OCI-LY7 (cell line): ENCODE measurements around the gene SFPQ. TPM values are rescaled to one million over a fixed set of nuclear protein-coding genes. Genes with fewer than 3 reads are reported as not detected.

Source experiments
- BruUV-seq: library from RNA; stranded (reverse); fragments of 400-500 nt; replicated peaks from 2 replicates; lab custom pipeline; 2021; lab: Mats Ljungman, UMichigan
- CTCF ChIA-PET: fragments of 300-600 bp; sonication (Branson Sonifier 250); formaldehyde crosslinking; loops from one replicate; lab custom pipeline; 2022; ENCODE audit warnings: antibody characterized with exemption; ENCODE audit not compliant: unreplicated experiment; lab: Charles Lee
- POLR2A ChIA-PET: fragments of 300-600 bp; sonication (Branson Sonifier 250); formaldehyde crosslinking; loops from one replicate; lab custom pipeline; 2022; ENCODE audit warnings: antibody characterized with exemption; lab: Charles Lee
- DNase-seq: peaks from one replicate; pipeline ENCODE4 v3.0.0-alpha.2; 2015; ENCODE audit warnings: low spot score
- H2AFZ ChIP-seq: fragments of 200-600 bp; sonication (generic), shearing (Covaris generic); 2 replicates; pipeline ENCODE4 v1.6.1; 2014; ENCODE audit warnings: mild to moderate bottlenecking, antibody characterized with exemption, low read length, moderate library complexity
- H3K27ac ChIP-seq: fragments of 200-600 bp; sonication (generic); 2 replicates; pipeline ENCODE4 v1.5.1; 2014; ENCODE audit warnings: mixed run types, low read depth, mild to moderate bottlenecking, moderate library complexity, low read length, inconsistent platforms; ENCODE audit not compliant: poor library complexity, severe bottlenecking
- H3K36me3 ChIP-seq: fragments of 200-600 bp; sonication (generic); 2 replicates; pipeline ENCODE4 v1.6.1; 2014; ENCODE audit warnings: mild to moderate bottlenecking, antibody characterized with exemption, low read length, moderate library complexity, mixed read lengths; ENCODE audit not compliant: insufficient read depth
- H3K4me1 ChIP-seq: fragments of 200-600 bp; sonication (generic); 2 replicates; pipeline ENCODE4 v1.5.1; 2014; ENCODE audit warnings: mild to moderate bottlenecking, low read length; ENCODE audit not compliant: insufficient read depth, poor library complexity, severe bottlenecking
- H3K4me2 ChIP-seq: fragments of 200-600 bp; sonication (generic); 2 replicates; pipeline ENCODE4 v1.6.1; 2014; ENCODE audit warnings: mild to moderate bottlenecking, low read length
- H3K4me3 ChIP-seq: fragments of 200-600 bp; sonication (generic); 2 replicates; pipeline ENCODE4 v1.5.1; 2014; ENCODE audit warnings: mild to moderate bottlenecking, low read depth, low read length; ENCODE audit not compliant: poor library complexity, severe bottlenecking
- H3K79me2 ChIP-seq: fragments of 200-600 bp; sonication (generic); 2 replicates; pipeline ENCODE4 v1.6.1; 2016; ENCODE audit warnings: low read depth, mild to moderate bottlenecking, low read length, moderate library complexity, mixed read lengths; ENCODE audit not compliant: insufficient read depth
- H3K9me2 ChIP-seq: fragments of 200-600 bp; sonication (generic); 2 replicates; pipeline ENCODE4 v1.6.1; 2016; ENCODE audit warnings: mild to moderate bottlenecking, low read length, mixed read lengths; ENCODE audit not compliant: insufficient read depth
- H3K9me3 ChIP-seq: fragments of 200-600 bp; sonication (generic); 2 replicates; pipeline ENCODE4 v1.6.1; 2014; ENCODE audit warnings: mild to moderate bottlenecking, mixed run types, low read length, mixed read lengths
- H4K20me1 ChIP-seq: fragments of 200-600 bp; sonication (generic); 2 replicates; pipeline ENCODE4 v1.6.1; 2014; ENCODE audit warnings: mild to moderate bottlenecking, antibody characterized with exemption, low read length, moderate library complexity, mixed read lengths; ENCODE audit not compliant: insufficient read depth
- CTCF ChIP-seq: fragments of 200-600 bp; sonication (generic); conservative IDR thresholded peaks from 2 replicates; pipeline ENCODE4 v1.5.1; 2014; ENCODE audit warnings: mild to moderate bottlenecking, antibody characterized with exemption, low read length, moderate library complexity, mixed read lengths
- EZH2phosphoT487 ChIP-seq: fragments of 200-600 bp; sonication (generic); IDR thresholded peaks from 2 replicates; pipeline ENCODE4 v1.6.1; 2018; ENCODE audit warnings: low read depth, borderline replicate concordance, mild to moderate bottlenecking, mixed run types, antibody characterized with exemption, low read length, moderate library complexity, mixed read lengths
- intact Hi-C: fragments of 100-400 bp; cut with micrococcal nuclease; formaldehyde crosslinking; loops from one replicate; pipeline ENCODE4 v1.10.0; 2022; ENCODE audit not compliant: unreplicated experiment
- total RNA-seq, 2 experiments: library from RNA; depleted of rRNA in 1 of 2; stranded (reverse); fragments of >200 nt in 1 of 2; shearing (Covaris generic) in 1 of 2; gene quantifications; 2 replicates each; pipeline ENCODE4 v1.2.3, GENCODE V29; 2014 to 2022

Gene SFPQ
- total RNA-seq, 2 experiments from 2014 or later, result 395 to 532 TPM

DNA sequence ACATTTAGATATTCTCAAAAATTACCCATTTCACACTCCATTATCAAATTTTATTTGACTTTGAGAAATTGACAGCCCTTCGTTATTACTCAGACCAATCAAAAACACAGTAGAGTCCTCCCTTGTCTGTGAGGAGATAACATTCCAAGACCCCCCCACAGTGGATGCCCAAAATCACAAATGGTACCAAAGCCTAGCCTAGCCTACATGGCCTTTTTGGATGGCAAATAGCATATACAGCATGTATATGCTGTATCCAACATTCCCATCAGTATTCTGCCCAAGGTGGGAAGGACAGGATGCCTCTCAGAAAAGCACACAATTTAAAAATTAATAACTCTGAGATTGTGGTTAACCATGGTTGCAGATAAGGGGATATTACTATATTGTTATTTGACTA is 17.3 kb downstream of the SFPQ start:
- peaks cover 3% of the 10 kb centered on the region for H3K4me1 ChIP-seq
- CTCF ChIA-PET, result no interaction called here
- H3K4me2 ChIP-seq, result no peak overlapping the region
- POLR2A ChIA-PET, result no interaction called here
- H3K4me3 ChIP-seq, result no peak overlapping the region
- H3K27ac ChIP-seq, result no peak overlapping the region
- TF ChIP-seq CTCF (no peak), EZH2phosphoT487 (no peak)
- no peak overlapping the region for H2AFZ ChIP-seq
- BruUV-seq, result no TSS peak
- peaks cover 63% of the 10 kb centered on the region for H3K36me3 ChIP-seq
- no peaks in the 10 kb centered on the region for H3K9me2 ChIP-seq
- DNase-seq, result no peak
- intact Hi-C loops, result no loop called here
- no peaks in the 10 kb centered on the region for H3K9me3 ChIP-seq
- H4K20me1 ChIP-seq, result peaks cover 32% of the 10 kb centered on the region
- H3K79me2 ChIP-seq, result peaks cover 17% of the 10 kb centered on the region; the same call in 1 of the 2 replicates

- Histone ChIP-seq H3K4me3 (no peak overlapping the region), H3K9me3 (no peaks in the 10 kb centered on the region), H3K79me2 (peaks cover 13% of the 10 kb centered on the region; the same call in 1 of the 2 replicates), H2AFZ (no peak overlapping the region), H3K4me2 (no peak overlapping the region), H3K27ac (no peak overlapping the region), H3K9me2 (no peaks in the 10 kb centered on the region), H4K20me1 (peaks cover 27% of the 10 kb centered on the region), H3K36me3 (peaks cover 59% of the 10 kb centered on the region), H3K4me1 (peaks cover 3% of the 10 kb centered on the region)
- no peak for DNase-seq
- CTCF ChIA-PET, result no interaction called here
- intact Hi-C loops, result no loop called here
- BruUV-seq, result no TSS peak
- TF ChIP-seq EZH2phosphoT487 (no peak), CTCF (no peak)
- POLR2A ChIA-PET, result interaction anchor here (0.5 kb wide), 1 partner anchor 9 kb away, joined by 3 read pairs; no protein-coding TSS in a partner anchor
These were observed 17.8 kb downstream of the SFPQ start for GRCh38 chr1:35175098-35175576.

- TF ChIP-seq EZH2phosphoT487 (no peak), CTCF (no peak)
- H3K4me1 ChIP-seq, result no peaks in the 10 kb centered on the region
- peaks cover 17% of the 10 kb centered on the region for H4K20me1 ChIP-seq
- peaks cover 3% of the 10 kb centered on the region; the same call in 1 of the 2 replicates for H3K79me2 ChIP-seq
- peaks cover 47% of the 10 kb centered on the region for H3K36me3 ChIP-seq
- H3K4me2 ChIP-seq, result no peak overlapping the region
- intact Hi-C loops, result no loop called here
- DNase-seq, result no peak
- ChIA-PET CTCF (no interaction called here), POLR2A (no interaction called here)
- no peak overlapping the region for H2AFZ ChIP-seq
- H3K9me2 ChIP-seq, result no peaks in the 10 kb centered on the region
- H3K4me3 ChIP-seq, result no peak overlapping the region
- no TSS peak for BruUV-seq
- no peaks in the 10 kb centered on the region for H3K9me3 ChIP-seq
- no peak overlapping the region for H3K27ac ChIP-seq
These were observed 18.9 kb downstream of the SFPQ start for GRCh38 chr1:35173909-35174540.
